ENCODE results near the gene SLC2A14.
"Not testable (repeated sequence)": the region's sequence is repeated elsewhere in the genome, so short reads cannot be mapped to it uniquely, and the experiment has no call there.

DNA sequence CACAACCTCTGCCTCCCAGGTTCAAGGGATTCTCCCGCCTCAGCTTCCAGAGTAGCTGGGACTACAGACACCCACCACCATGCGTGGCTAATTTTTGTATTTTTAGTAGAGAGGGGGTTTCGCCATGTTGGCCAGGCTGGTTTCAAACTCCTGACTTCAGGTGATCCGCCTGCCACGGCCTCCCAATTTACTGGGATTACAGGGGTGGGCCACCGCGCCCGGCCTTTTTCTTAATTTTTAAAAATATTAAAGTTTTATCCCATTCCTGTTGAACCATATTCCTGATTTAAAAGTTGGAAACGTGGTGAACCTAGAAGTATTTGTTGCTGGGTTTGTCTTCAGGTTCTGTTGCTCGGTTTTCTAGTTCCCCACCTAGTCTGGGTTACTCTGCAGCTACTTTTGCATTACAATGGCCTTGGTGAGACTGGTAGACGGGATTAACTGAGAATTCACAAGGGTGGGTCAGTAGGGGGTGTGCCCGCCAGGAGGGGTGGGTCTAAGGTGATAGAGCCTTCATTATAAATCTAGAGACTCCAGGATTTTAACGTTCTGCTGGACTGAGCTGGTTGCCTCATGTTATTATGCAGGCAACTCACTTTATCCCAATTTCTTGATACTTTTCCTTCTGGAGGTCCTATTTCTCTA lies 83.7 kb downstream of the SLC2A14 start, which contains the start of gene NANOG:
- not testable (repeated sequence) for TF ChIP-seq POLR2A (IDR thresholded peaks at IDR 0.05); EP300 (IDR thresholded peaks at IDR 0.05; ENCODE audit: low read depth); POLR2AphosphoS5 (IDR thresholded peaks at IDR 0.05)
- TF ChIP-seq, protein P1, sequence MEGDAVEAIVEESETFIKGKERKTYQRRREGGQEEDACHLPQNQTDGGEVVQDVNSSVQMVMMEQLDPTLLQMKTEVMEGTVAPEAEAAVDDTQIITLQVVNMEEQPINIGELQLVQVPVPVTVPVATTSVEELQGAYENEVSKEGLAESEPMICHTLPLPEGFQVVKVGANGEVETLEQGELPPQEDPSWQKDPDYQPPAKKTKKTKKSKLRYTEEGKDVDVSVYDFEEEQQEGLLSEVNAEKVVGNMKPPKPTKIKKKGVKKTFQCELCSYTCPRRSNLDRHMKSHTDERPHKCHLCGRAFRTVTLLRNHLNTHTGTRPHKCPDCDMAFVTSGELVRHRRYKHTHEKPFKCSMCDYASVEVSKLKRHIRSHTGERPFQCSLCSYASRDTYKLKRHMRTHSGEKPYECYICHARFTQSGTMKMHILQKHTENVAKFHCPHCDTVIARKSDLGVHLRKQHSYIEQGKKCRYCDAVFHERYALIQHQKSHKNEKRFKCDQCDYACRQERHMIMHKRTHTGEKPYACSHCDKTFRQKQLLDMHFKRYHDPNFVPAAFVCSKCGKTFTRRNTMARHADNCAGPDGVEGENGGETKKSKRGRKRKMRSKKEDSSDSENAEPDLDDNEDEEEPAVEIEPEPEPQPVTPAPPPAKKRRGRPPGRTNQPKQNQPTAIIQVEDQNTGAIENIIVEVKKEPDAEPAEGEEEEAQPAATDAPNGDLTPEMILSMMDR (IDR thresholded peaks at IDR 0.05), result not testable (repeated sequence)

Measured in transverse colon (tissue), 4 donors.